ENCODE measurements around the gene SREK1.
A peak's percentile ranks its signal among the peaks of the same experiment; 100 is the strongest.

SREK1 gene

DNA sequence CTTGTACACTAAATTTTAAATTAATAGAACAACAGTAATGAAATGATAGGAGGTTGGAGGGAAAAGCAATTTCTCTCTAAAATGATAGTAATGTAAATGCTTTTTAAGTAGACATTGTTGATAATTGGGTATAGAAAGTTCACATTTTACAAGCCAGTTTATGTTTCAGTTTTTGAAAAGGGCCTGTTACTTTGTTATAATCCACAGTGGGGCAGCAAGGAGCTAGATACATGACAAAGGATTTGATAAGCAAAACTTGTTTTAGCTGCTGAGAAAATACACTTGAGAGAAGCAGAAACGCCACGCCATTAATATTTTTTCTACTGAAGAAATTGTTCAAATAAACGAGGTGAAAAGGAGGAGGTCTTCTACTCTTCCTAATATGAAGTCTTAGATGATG lies 30.2 kb downstream of the SREK1 start:
- no peak for TF ChIP-seq ZFX (IDR thresholded peaks at IDR 0.05; ENCODE audit: borderline replicate concordance)
- TF ChIP-seq, protein P1, sequence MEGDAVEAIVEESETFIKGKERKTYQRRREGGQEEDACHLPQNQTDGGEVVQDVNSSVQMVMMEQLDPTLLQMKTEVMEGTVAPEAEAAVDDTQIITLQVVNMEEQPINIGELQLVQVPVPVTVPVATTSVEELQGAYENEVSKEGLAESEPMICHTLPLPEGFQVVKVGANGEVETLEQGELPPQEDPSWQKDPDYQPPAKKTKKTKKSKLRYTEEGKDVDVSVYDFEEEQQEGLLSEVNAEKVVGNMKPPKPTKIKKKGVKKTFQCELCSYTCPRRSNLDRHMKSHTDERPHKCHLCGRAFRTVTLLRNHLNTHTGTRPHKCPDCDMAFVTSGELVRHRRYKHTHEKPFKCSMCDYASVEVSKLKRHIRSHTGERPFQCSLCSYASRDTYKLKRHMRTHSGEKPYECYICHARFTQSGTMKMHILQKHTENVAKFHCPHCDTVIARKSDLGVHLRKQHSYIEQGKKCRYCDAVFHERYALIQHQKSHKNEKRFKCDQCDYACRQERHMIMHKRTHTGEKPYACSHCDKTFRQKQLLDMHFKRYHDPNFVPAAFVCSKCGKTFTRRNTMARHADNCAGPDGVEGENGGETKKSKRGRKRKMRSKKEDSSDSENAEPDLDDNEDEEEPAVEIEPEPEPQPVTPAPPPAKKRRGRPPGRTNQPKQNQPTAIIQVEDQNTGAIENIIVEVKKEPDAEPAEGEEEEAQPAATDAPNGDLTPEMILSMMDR (IDR thresholded peaks at IDR 0.05): peak; percentile 19
- H3K27ac ChIP-seq: no peak overlapping the region

DNA sequence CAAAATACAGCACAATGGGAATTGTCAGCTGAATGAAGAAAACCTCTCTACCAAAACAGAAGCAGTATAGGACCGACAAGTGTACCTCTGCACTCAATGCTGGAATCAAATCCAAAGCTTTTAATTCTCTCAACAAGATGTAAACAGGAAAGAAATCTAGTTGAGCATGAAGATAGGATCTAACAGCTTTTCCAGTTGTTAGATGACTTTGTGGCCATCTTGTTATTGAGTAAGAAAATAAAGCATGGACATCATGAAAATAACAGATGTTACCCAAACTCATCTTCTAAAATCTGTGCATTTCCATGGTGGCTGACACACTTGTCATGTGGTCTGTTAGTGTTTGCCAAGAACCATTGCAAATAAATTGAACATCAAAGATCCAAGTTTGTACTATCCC lies 34.7 kb downstream of the SREK1 start:
- TF ChIP-seq, protein P1 (IDR thresholded peaks at IDR 0.05): no peak
- TF ChIP-seq ZFX (IDR thresholded peaks at IDR 0.05; ENCODE audit: borderline replicate concordance): no peak
- no peak overlapping the region for H3K27ac ChIP-seq

DNA sequence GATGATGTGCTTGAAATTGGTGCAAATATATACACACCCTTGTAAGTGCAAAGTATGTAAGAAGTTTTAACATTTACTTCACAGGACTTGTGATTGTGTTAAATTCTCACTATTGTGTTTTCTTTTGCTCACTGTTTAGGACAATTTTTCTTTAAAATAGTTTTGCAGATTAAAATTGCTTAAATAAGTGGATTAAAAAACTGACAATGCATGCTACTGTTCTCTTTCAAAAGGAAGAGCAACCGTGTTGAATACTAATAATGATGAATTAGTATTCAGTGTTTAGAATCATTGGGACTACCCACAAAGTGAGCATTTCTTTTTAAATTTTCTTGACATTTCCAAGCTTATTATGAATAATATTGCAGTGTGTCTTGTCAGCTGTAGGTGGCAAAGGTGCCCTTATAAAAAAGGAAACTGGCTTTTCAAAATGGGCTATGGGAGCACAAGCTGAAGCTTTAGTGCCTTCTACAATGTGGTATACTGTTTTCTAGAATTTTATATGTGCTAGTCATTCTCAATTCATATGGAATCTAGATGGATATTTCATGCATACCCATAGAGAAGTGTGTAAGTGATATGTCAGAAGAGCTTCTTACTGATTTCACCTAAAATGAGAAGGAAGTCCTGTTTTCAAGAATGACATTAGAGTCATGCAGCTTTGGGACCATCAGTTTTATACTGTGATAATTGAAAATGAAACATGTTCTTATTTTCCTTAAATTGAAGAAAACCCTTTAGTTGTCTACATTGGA lies 35.4 kb downstream of the SREK1 start:
- no peak overlapping the region for H3K27ac ChIP-seq
- no peak for TF ChIP-seq ZFX (IDR thresholded peaks at IDR 0.05; ENCODE audit: borderline replicate concordance)
- TF ChIP-seq, protein P1 (IDR thresholded peaks at IDR 0.05): no peak

DNA sequence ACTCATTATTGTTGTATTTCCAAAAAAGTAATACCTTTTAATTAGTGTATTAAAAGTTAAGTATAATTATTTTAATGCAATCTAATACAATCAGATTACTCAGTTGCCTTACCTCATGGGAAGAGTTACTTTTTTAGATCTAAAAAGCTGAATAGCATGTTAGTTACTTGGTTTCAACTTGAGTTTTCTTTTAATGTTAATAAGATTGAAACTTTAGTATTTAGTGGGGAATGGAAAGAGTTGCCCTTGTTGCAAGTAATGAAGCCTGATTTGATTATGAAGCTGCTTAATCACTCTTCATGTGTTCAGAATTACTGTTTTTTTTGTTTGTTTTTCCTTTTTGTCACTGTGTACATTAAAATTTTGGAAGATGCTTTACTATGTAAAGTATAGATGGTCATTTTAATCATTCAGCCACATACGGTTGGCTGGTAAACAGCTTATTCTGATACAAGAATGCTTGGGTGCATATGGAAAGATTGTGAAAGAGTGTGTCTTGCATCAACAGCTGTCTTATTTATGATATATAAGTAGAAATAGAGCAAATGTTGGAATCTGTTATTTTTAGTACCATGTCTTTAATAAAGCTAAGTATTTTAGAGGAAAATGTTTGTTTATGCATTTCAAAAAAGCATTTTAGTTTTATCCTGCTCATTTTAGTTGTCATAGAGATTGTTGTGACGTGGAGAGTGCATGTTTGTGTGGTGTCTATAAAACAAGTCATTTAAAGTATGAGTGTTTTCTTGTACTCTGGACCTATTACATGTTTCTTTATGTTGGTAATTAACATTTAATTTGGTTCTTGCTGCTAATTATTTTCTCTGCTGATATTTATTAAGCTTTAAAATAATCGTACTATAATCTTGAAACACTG lies 36.4 kb downstream of the SREK1 start:
- TF ChIP-seq, protein P1 (IDR thresholded peaks at IDR 0.05): no peak
- no peak for TF ChIP-seq ZFX (IDR thresholded peaks at IDR 0.05; ENCODE audit: borderline replicate concordance)
- H3K27ac ChIP-seq: no peak overlapping the region

DNA sequence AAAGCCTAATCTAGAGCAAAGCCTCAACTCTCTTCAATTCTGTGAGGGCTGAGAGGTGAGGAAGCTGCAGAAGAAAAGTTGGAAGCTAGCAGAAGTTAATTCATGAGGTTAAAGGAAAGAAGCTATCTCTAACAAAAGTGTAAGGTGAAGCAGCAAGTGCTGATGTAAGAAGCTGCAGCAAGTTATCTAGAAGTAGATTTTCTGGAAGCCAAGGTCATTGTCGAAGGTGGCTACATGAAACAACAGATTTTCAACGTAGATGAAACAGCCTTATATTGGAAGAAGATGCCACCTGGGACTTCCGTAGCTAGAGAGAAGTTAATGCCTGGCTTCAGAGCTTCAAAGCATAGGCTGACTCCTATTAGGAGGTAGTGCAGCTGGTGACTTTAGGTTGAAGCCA lies 42.0 kb downstream of the SREK1 start:
- H3K27ac ChIP-seq: no peak overlapping the region
- TF ChIP-seq, protein P1 (IDR thresholded peaks at IDR 0.05): no peak
- TF ChIP-seq ZFX (IDR thresholded peaks at IDR 0.05; ENCODE audit: borderline replicate concordance): no peak

DNA sequence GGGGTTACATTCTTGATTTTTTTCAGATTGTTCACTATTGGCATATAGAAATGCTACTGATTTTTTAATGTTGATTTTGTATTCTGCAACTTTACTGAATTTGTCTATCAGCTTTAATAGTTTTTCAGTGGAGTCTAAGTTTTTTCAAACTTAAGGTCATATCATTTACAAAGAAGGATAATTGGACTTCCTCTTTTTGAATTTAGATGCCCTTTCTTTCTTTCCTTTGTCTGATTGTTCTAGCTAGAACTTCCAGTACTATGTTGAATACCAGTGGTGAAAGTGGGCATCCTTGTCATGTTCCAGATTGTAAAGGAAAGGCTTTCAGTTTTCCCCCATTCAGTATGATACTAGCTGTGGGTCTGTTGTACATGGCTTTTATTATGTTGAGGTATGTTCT lies 49.3 kb downstream of the SREK1 start:
- TF ChIP-seq ZFX (IDR thresholded peaks at IDR 0.05; ENCODE audit: borderline replicate concordance): no peak
- TF ChIP-seq, protein P1 (IDR thresholded peaks at IDR 0.05): no peak
- no peak overlapping the region for H3K27ac ChIP-seq

All from 22Rv1 (cell line).